ENCODE results near the gene PLIN5. TPM values are rescaled to one million over a fixed set of nuclear protein-coding genes. Genes with fewer than 3 reads are reported as not detected.
"Not testable (repeated sequence)": the region's sequence is repeated elsewhere in the genome, so short reads cannot be mapped to it uniquely, and the experiment has no call there.

PLIN5 gene
- total RNA-seq, 2 experiments from 2014 or later: 0.17 to 0.31 TPM

DNA sequence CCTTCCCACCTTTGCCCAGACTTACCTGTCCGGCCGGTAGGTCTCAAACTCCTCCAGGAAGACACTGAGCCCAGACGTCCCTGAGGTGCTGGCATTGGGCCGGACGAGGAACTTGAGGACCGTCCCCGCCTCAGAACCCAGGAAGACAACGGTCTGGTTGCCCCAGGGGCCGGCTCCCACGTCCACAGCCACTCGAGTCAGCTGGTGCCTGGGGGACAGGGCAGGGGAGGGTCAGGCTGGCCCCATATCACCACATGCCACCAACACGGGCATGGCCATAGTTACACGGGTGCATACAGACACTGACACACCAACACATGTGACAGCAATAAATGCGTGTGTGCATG is 13.2 kb upstream of the PLIN5 start:
- ChIA-PET POLR2A (no interaction called here), CTCF (interaction anchor here (0.6 kb wide), 2 partner anchors 18 to 25 kb away, joined by 3 read pairs; no protein-coding TSS in a partner anchor)

DNA sequence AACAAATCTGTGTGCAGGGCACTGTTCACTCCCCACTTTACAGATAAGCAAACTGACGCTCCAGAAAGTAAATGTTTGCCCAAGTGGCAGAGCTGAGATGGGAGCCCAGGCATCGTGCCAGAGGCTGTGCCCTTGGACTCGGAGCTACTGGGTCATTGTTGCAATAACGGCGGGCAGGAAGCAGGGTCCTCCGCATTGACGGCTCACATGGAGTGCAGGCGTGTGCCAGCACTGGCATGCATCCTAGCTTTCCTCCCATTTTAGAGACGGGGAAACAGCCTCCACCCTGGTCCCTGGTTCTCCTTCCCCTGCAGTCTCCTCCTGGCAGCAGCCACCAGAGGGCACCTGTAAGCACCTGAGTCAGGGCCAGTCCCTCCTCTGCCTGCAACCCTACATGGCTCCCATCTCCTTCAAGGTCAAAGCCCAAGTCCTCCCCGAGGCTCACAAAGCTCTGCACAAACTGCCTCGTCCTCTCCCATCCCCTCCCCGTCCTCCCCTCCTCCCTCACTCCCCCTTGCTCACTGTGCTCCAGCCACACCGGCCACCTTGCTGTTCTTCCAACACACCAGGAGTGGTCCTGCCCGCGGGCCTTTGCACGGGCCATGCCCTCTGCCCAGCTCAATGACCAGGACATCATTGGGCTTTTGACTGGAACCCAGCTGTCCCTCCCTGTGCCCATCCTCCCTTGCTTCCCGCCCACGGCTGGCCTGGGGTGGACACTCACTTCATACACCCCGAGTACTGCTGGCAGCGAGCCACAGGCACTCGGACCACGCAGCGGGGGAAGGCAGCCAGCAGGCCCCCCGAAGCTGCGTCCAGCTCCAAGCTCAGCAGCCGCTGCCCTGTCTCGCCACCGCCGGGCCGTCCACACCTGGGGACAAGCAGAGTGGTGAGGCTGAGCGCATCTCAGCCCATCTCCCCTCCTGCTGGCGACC is 12.5 kb upstream of the PLIN5 start:
- Mint-ChIP-seq H3K9me3 (no peaks in the 10 kb centered on the region), H3K36me3 (no peaks in the 10 kb centered on the region), H3K4me3 (no peak overlapping the region), H3K4me1 (ENCODE audit: low read depth) (peaks cover 2% of the 10 kb centered on the region), H3K27me3 (peaks cover 2% of the 10 kb centered on the region), H3K27ac (no peak overlapping the region)
- DNase-seq: peak; percentile 33
- ChIA-PET POLR2A (no interaction called here), CTCF (interaction anchor here (0.6 to 1.3 kb wide), 4 partner anchors 11 to 89 kb away, joined by 3 to 5 read pairs (median 4); partner anchors contain the start of gene PLIN5)
- intact Hi-C loops (cut with micrococcal nuclease): no loop called here

More for the DNA sequence above, 13.2 kb upstream of the PLIN5 start:
- Mint-ChIP-seq H3K4me3 (no peak overlapping the region), H3K27me3 (peaks cover 6% of the 10 kb centered on the region), H3K27ac (no peak overlapping the region), H3K9me3 (no peaks in the 10 kb centered on the region), H3K36me3 (no peaks in the 10 kb centered on the region), H3K4me1 (ENCODE audit: low read depth) (no peaks in the 10 kb centered on the region)
- intact Hi-C loops (cut with micrococcal nuclease): no loop called here
- no peak for DNase-seq

DNA sequence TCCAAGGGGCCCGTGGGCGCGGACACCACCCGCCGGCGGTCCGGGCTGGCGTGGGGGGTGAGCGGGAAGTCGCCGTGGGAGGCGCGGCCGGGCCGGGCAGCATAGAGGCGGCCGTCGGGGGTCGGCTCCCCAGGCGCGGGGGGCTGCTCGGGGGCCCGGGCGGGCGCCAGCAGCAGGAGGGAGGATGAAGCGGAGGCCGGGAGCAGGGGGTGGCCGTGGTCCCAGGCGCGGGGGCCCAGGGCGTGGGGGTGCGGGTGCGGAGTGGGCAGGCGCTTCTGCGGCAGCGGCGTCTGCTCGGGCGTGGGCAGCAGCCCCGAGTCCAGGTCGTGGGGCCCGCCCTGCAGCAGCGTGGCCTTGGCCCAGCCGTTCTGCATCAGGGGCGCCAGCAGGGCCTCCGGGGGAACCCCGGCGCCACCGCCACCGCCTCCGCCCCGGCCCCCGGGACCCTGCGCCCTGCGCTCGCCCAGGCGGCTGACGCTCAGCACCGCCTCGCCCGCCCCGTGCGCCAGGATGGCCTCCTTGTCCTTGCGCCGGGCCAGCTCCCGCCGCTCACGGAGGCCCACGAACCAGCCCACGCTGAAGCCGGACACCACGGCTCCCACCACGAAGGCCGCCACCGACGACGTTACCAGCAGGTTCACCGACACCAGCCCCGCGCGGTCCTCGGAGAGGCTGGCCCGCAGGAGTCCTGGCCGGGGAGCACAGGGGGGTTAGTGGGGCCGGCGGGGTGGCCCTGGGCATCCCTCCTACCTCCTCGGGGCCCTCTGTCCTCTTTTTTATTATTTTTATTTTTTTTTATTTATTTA is 9.0 kb upstream of the PLIN5 start:
- ChIA-PET CTCF (no interaction called here), POLR2A (no interaction called here)
- Mint-ChIP-seq H3K36me3 (peaks cover 2% of the 10 kb centered on the region), H3K9me3 (peaks cover 3% of the 10 kb centered on the region), H3K4me1 (ENCODE audit: low read depth) (peaks cover 16% of the 10 kb centered on the region), H3K27ac (no peak overlapping the region), H3K27me3 (peaks cover 6% of the 10 kb centered on the region), H3K4me3 (no peak overlapping the region)
- intact Hi-C loops (cut with micrococcal nuclease): no loop called here
- no peak for DNase-seq

DNA sequence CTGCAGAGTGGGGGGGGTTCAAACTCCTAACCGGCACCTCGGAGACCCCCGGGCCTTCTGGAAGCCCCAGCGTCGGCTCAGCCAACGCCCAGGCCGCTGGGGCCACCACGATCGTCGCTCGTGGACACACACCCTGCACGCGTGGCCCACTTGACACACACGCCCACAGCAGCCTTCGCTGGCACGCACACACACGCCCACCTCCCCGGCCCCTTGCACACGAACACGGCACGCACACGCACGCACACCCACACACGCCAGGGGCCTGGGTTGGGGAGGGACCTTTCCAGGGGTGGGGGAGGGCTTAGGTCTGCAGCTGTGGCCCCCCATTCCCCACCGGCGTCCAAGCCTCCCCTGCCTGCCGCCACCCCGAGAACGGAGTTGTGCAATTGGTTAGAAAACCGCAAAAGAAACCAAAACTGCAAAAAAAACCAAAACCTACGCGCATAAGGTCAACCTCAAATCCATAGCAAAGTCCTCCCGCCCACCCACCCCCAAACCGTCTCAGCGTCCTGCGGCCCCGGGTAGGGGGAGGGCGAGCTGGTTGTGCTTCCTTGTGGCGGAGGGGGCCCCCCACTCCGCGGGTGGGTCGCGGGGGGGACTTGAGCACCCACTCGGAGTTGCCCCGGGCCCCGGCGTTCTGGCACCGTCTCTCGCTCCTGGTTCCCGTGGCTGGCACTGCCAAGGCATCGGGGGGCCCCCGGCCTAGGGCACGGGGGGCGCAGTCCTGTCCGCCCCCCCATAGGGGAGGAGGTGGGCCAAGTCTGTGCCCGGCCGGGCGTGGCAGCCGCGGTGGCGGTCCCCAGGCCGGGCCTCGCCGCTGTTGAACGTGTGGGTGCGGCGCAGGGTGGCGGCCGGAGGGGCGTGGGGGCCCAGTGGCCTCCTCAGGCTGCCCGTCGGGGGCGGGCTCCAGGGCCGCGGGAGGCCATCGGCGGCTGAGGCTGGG is 8.1 kb upstream of the PLIN5 start:
- no peak for DNase-seq
- peaks cover 3% of the 10 kb centered on the region for H3K9me3 Mint-ChIP-seq
- ChIA-PET POLR2A (no interaction called here), CTCF (no interaction called here)
- H3K4me1 Mint-ChIP-seq (ENCODE audit: low read depth): peaks cover 18% of the 10 kb centered on the region
- intact Hi-C loops (cut with micrococcal nuclease): no loop called here
- peaks cover 4% of the 10 kb centered on the region for H3K27me3 Mint-ChIP-seq
- no peak overlapping the region for H3K4me3 Mint-ChIP-seq
- H3K36me3 Mint-ChIP-seq: peaks cover 2% of the 10 kb centered on the region
- no peak overlapping the region for H3K27ac Mint-ChIP-seq

DNA sequence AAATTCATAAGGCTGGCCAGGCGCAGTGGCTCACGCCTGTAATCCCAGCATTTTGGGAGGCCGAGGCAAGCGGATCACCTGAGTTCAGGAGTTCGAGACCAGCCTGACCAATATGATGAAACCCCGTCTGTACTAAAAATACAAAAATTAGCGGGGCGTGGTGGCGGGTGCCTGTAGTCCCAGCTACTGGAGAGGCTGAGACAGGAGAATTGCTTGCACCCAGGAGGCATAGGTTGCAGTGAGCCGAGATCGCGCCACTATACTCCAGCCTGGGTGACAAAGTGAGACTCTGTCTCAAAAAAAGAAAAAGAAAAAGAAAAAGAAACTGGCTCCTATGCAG is 6.8 kb upstream of the PLIN5 start:
- H3K27ac Mint-ChIP-seq; POLR2A ChIA-PET; H3K9me3 Mint-ChIP-seq; intact Hi-C loops (cut with micrococcal nuclease); DNase-seq; H3K27me3 Mint-ChIP-seq; H3K36me3 Mint-ChIP-seq; H3K4me3 Mint-ChIP-seq: not testable (repeated sequence)
- H3K4me1 Mint-ChIP-seq (ENCODE audit: low read depth): peaks cover 18% of the 10 kb centered on the region
- CTCF ChIA-PET: interaction anchor here (1.6 kb wide), 1 partner anchor 18 kb away, joined by 7 read pairs; no protein-coding TSS in a partner anchor

DNA sequence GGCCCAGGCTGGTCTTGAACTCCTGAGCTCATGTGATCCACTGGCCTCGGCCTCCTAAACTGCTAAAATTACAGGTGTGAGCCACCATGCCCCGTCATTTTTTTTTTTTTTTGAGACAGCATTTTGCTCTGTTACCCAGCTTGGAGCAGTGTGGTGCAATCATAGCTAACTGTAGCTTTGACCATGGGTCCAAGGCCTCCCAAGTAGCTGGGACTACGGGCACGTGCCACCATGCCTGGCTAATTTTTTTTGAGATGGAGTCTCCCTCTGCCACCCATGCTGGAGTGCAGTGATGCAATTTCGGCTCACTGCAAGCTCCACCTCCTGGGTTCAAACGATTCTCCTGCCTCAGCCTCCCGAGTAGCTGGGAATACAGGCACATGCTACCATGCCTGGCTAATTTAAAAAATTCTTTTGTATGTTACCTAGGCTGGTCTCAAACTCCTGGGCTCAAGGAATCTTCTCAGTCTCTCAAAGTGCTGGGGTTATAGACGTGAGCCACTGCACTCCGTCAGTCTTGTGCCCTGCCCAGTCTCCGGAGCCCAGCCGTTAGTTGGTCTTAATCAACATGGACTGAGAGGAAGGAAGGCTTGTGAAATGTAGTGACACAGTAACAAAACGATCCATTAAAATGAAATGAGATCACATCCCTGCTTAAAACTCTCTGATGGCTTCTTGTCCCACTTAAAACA is 6.2 kb upstream of the PLIN5 start:
- Mint-ChIP-seq H3K27me3 (peaks cover 4% of the 10 kb centered on the region), H3K4me3 (no peak overlapping the region), H3K36me3 (peaks cover 2% of the 10 kb centered on the region), H3K27ac (no peak overlapping the region), H3K9me3 (peaks cover 3% of the 10 kb centered on the region), H3K4me1 (ENCODE audit: low read depth) (peaks cover 18% of the 10 kb centered on the region)
- intact Hi-C loops (cut with micrococcal nuclease): no loop called here
- POLR2A ChIA-PET: no interaction called here
- no peak for DNase-seq
- CTCF ChIA-PET: interaction anchor here (1.6 kb wide), 1 partner anchor 18 kb away, joined by 7 read pairs; no protein-coding TSS in a partner anchor

DNA sequence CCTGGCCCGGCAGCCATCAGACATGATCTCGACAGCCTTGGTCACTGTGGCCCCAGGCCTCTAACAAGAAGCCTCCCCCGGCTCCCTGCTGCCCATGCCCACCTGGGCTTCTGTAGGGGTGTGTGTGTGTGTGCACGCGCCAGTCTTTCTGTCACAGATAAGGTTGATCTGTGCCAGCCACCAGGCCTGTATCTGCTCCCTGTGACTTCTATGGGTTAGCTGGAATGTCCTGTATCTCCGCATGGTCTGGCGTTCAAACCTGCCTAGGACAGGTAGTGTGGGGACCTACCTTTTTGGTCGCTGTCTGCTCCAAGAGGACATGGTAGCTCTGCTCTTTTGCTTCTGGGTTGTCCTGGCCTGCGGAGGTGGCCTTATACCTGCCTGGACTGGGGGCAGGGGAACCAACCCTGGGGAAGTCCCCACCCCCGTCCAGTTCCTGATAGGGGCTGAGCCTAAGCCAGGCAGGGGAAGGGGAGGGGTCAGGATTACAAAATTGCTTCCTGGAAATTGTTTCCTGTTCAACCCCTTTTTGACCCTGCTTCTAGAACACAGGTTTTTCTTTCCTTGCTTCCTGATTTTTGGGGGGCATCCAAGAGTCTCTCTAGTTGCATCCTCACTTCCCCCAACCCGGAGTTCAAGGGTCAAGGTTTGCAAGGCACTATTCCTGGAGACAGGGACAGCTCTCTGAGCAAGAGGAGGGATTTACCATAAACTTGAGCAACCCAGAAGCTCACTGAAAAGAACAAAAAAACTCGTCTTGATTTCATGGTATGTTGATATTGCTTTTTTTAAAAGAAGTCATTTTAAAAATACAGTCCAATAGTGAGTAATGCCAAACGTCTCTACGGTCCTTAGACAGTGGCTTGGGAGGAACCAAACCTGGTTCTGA is 4.9 kb upstream of the PLIN5 start, which contains the start of gene LRG1:
Gene LRG1 (minus strand): TSS at position 344 of the 889 bp plus-strand sequence. CDS start 23 bp downstream, at position 321.
- peaks cover 8% of the 10 kb centered on the region for H3K27me3 Mint-ChIP-seq
- H3K4me1 Mint-ChIP-seq (ENCODE audit: low read depth): peaks cover 20% of the 10 kb centered on the region
- H3K4me3 Mint-ChIP-seq: peak within 1 kb of the TSS; percentile 52
- ChIA-PET CTCF (interaction anchor here (1.0 to 1.8 kb wide), 4 partner anchors 15 to 19 kb away, joined by 4 to 10 read pairs (median 6); no protein-coding TSS in a partner anchor), POLR2A (no interaction called here)
- intact Hi-C loops (cut with micrococcal nuclease): no loop called here
- peak; percentile 56 for DNase-seq
- peaks cover 2% of the 10 kb centered on the region for H3K36me3 Mint-ChIP-seq
- H3K27ac Mint-ChIP-seq: peak within 1 kb of the TSS; percentile 54
- H3K9me3 Mint-ChIP-seq: peaks cover 3% of the 10 kb centered on the region

DNA sequence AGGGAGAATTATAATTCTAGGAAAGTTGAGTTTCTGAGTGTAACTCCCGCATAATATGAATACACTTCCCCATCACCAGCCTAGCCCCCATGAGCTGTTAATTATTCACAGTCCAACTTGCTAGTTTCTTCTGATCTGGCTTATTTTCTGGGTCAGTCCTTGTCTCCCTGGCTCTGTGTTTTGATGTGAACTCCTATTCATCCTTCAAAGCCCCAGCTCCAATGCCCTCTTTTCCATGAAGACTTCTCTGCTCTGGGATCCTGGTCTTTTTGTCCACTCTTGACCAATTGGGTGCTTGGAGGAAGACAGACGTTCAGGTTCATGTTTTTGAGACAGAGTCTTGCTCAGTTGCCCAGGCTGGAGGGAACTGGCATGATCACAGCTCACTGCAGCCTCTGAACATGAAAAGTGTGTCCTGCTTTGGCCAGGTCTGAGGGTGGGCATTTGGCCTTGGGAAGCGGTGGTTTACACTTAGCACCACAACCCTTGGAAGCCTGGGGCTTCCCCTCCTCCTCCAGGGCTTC is 4.2 kb upstream of the PLIN5 start:
- peaks cover 20% of the 10 kb centered on the region for H3K4me1 Mint-ChIP-seq (ENCODE audit: low read depth)
- no peak for DNase-seq
- no peak overlapping the region for H3K27ac Mint-ChIP-seq
- H3K27me3 Mint-ChIP-seq: peaks cover 11% of the 10 kb centered on the region
- POLR2A ChIA-PET: no interaction called here
- intact Hi-C loops (cut with micrococcal nuclease): no loop called here
- no peak overlapping the region for H3K4me3 Mint-ChIP-seq
- peaks cover 2% of the 10 kb centered on the region for H3K36me3 Mint-ChIP-seq
- peaks cover 3% of the 10 kb centered on the region for H3K9me3 Mint-ChIP-seq
- CTCF ChIA-PET: interaction anchor here (0.6 to 1.8 kb wide), 3 partner anchors 14 to 330 kb away, joined by 3 to 10 read pairs (median 5); no protein-coding TSS in a partner anchor

DNA sequence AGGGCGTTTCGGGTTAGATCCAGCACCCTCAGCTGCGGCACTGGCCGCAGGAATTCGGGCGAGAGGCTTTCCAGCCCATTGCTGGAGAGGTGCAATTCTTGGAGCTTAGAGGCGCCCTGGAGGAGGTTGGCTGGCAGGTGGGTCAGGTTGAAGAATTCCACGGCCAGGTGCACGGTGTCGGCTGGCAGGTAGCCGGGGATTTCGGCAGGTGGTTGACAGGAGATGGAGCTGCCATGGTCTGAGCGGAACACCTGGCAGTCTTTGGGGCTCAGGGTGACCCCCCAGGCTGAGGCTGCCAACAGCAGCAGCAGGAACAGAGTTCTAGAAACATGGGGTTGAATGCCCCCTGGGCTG is 3.6 kb upstream of the PLIN5 start:
- no peak for DNase-seq
- Mint-ChIP-seq H3K27ac (no peak overlapping the region), H3K4me1 (ENCODE audit: low read depth) (peaks cover 20% of the 10 kb centered on the region), H3K4me3 (no peak overlapping the region), H3K36me3 (peaks cover 2% of the 10 kb centered on the region), H3K27me3 (peaks cover 13% of the 10 kb centered on the region), H3K9me3 (peaks cover 3% of the 10 kb centered on the region)
- ChIA-PET POLR2A (no interaction called here), CTCF (interaction anchor here (0.6 to 1.8 kb wide), 3 partner anchors 14 to 330 kb away, joined by 3 to 10 read pairs (median 5); no protein-coding TSS in a partner anchor)
- intact Hi-C loops (cut with micrococcal nuclease): no loop called here

DNA sequence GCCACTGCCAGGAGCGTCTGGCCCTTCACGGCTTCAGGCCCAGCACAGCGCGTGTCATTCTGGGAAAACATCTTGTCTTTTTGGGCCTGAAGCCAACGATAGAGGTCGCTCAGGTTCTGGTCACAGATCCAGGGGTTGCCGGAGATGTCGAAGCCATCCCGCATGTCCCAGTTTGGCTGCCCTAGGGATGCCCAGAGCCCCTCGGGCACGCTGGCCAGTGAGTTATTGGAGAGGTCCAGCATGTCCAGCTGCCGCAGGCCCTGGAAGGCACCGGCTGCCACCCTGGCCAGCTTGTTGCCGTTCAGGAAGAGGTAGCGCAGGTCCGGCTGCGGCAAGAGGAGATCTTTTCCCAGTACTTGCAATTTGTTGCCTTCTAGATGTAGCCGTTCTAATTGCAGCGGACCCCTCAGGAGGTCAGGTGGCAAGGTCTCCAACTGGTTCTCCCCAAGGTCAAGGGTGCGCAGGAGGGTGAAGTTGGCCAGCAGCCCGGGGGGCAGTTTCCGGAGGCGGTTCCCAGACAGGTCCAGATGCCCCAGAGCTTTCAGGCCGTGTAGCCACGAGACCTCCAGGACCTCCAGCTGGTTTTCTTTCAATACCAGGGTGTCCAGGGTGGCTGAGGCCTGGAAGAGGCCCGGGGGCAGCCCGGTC is 3.1 kb upstream of the PLIN5 start:
- Mint-ChIP-seq H3K9me3 (peaks cover 3% of the 10 kb centered on the region), H3K36me3 (peaks cover 2% of the 10 kb centered on the region), H3K27me3 (peaks cover 13% of the 10 kb centered on the region), H3K4me3 (no peak overlapping the region), H3K27ac (no peak overlapping the region), H3K4me1 (ENCODE audit: low read depth) (peaks cover 19% of the 10 kb centered on the region)
- no peak for DNase-seq
- ChIA-PET POLR2A (no interaction called here), CTCF (interaction anchor here (1.5 to 1.8 kb wide), 2 partner anchors 13 to 15 kb away, joined by 5 to 10 read pairs; no protein-coding TSS in a partner anchor)
- intact Hi-C loops (cut with micrococcal nuclease): no loop called here
